K562 (cell line): Measurements from ENCODE around the gene AJAP1. TPM values are rescaled to one million over a fixed set of nuclear protein-coding genes. Genes with fewer than 3 reads are reported as not detected.

ENCODE experiments used
- ATAC-seq: fragments of 200-7000 bp; cut with Tn5 transposase; 3 replicates; pipeline ENCODE4 v1.9.1; 2020; ENCODE audit warnings: moderate library complexity
- BruUV-seq: library from RNA; stranded (reverse); fragments of 400-500 nt; replicated peaks from 2 replicates; lab custom pipeline; 2021; lab: Mats Ljungman, UMichigan
- CTCF ChIA-PET: fragments of 300-600 bp; formaldehyde crosslinking; extraction: SDS; loops from one replicate; lab custom pipeline; 2021; ENCODE audit warnings: low intra/inter-chr PET ratio; lab: Yijun Ruan, JAX
- POLR2A ChIA-PET: fragments of 300-600, 350-650 bp; sonication (Branson Sonifier 250); formaldehyde crosslinking; extraction: SDS; loops from one replicate; lab custom pipeline; 2021; ENCODE audit warnings: antibody characterized with exemption, inconsistent platforms; lab: Yijun Ruan, JAX
- DNase-seq, 4 experiments: peaks; one replicate each; pipeline versions ENCODE4 v3.0.0 to v3.0.0-alpha.2; 2011 to 2018; ENCODE audit warnings: low spot score in 3 of 4, mixed read lengths in 3 of 4; ENCODE audit errors: extremely low read depth in 1 of 4
- FAIRE-seq: peaks from 2 replicates; lab custom pipeline; 2011; peaks lifted over from hg19 to GRCh38; lab: Jason Lieb, UNC
- H2AFZ ChIP-seq: 2 replicates; pipeline ENCODE4 v1.6.0; 2011; ENCODE audit warnings: low read depth, low read length, control low read depth, inconsistent platforms
- H3K27ac ChIP-seq: fragments of 200-600 bp; 3 replicates; pipeline ENCODE4 v1.8.0; 2011; ENCODE audit warnings: low read depth, mild to moderate bottlenecking, control low read depth, inconsistent platforms, low read length, moderate library complexity, mixed read lengths; ENCODE audit errors: extremely low read depth
- H3K27me3 ChIP-seq, 2 experiments: fragments of 300-600 bp in 1 of 2; 2 replicates in 1 of 2; 3 replicates in 1 of 2; pipeline versions ENCODE4 v1.6.0 to v1.8.0; 2011; ENCODE audit warnings: inconsistent platforms in 2 of 2, low read length in 2 of 2, mild to moderate bottlenecking in 1 of 2, mixed read lengths in 1 of 2, moderate library complexity in 1 of 2; ENCODE audit not compliant: control insufficient read depth in 2 of 2, insufficient read depth in 2 of 2
- H3K36me3 ChIP-seq: fragments of 300-600 bp; 3 replicates; pipeline ENCODE4 v1.8.0; 2011; ENCODE audit warnings: mild to moderate bottlenecking, low read length, inconsistent platforms; ENCODE audit not compliant: control insufficient read depth, insufficient read depth
- H3K4me1 ChIP-seq, 2 experiments: fragments of 200-600 bp in 1 of 2; replicated peaks in 1 of 2; 2 replicates in 1 of 2; 3 replicates in 1 of 2; pipeline versions ENCODE4 v1.5.1 to v1.8.0; 2011; ENCODE audit warnings: inconsistent platforms in 2 of 2, low read length in 2 of 2, mild to moderate bottlenecking in 1 of 2, mixed read lengths in 1 of 2, moderate library complexity in 1 of 2; ENCODE audit not compliant: control insufficient read depth in 2 of 2, insufficient read depth in 2 of 2
- H3K4me2 ChIP-seq: 2 replicates; pipeline ENCODE4 v1.6.1; 2011; ENCODE audit warnings: low read length, control low read depth, inconsistent platforms, mixed read lengths; ENCODE audit not compliant: insufficient read depth
- H3K4me3 ChIP-seq: fragments of 200-600 bp; sonication (generic), shearing (Covaris generic); 2 replicates; pipeline ENCODE4 v1.5.1; 2016; ENCODE audit warnings: control low read depth, inconsistent platforms
- H3K79me2 ChIP-seq: fragments of 200-600 bp; 3 replicates; pipeline ENCODE4 v1.8.0; 2011; ENCODE audit warnings: low read length, inconsistent platforms; ENCODE audit not compliant: control insufficient read depth, insufficient read depth
- H3K9ac ChIP-seq, 2 experiments: 2 replicates each; pipeline versions ENCODE4 v1.6.0 to v1.6.1; 2011; ENCODE audit warnings: low read depth in 2 of 2, low read length in 2 of 2, control low read depth in 1 of 2, inconsistent platforms in 1 of 2, mild to moderate bottlenecking in 1 of 2, mixed read lengths in 1 of 2; ENCODE audit not compliant: insufficient read depth in 1 of 2
- H3K9me1 ChIP-seq: one replicate; pipeline ENCODE4 v1.6.0; 2011; ENCODE audit warnings: inconsistent platforms, mild to moderate bottlenecking, low read length, moderate library complexity; ENCODE audit not compliant: control insufficient read depth, insufficient read depth
- H3K9me3 ChIP-seq: replicated peaks from 2 replicates; pipeline ENCODE4 v1.5.1; 2011; ENCODE audit warnings: low read depth, low read length, inconsistent platforms; ENCODE audit not compliant: control insufficient read depth, insufficient read depth
- H4K20me1 ChIP-seq: replicated peaks from 2 replicates; pipeline ENCODE4 v1.6.1; 2011; ENCODE audit warnings: low read length, inconsistent platforms, mixed read lengths; ENCODE audit not compliant: control insufficient read depth, insufficient read depth
- CBX1 ChIP-seq: sonication (generic); IDR thresholded peaks from 2 replicates; pipeline ENCODE4 v1.6.1; 2016; ENCODE audit warnings: antibody characterized with exemption, low read depth, mild to moderate bottlenecking
- CREB1 ChIP-seq, 2 experiments: sonication (generic) in 1 of 2; formaldehyde crosslinking in 1 of 2; IDR thresholded peaks; 2 replicates each; pipeline versions ENCODE4 v1.6.1 to v1.8.0; 2012 to 2022; ENCODE audit warnings: inconsistent platforms in 1 of 2, mild to moderate bottlenecking in 1 of 2, missing genetic modification reagents in 1 of 2, moderate library complexity in 1 of 2
- FOXJ3 ChIP-seq: sonication (generic); formaldehyde crosslinking; IDR thresholded peaks from 2 replicates; pipeline ENCODE4 v1.4.0; 2020; ENCODE audit warnings: mild to moderate bottlenecking, missing genetic modification reagents
- HMBOX1 ChIP-seq: sonication (generic); IDR thresholded peaks from 2 replicates; pipeline ENCODE4 v1.6.1; 2016
- KLF6 ChIP-seq: fragments of 250-450 bp; sonication (Bioruptor Pico); IDR thresholded peaks from 2 replicates; pipeline ENCODE4 v1.4.0; 2020; ENCODE audit warnings: mild to moderate bottlenecking, moderate library complexity, borderline replicate concordance
- MAX ChIP-seq: sonication (generic); formaldehyde crosslinking; IDR thresholded peaks from 2 replicates; pipeline ENCODE4 v1.9.0; 2022; ENCODE audit warnings: mild to moderate bottlenecking, missing genetic modification reagents
- MXD1 ChIP-seq: fragments of 250-450 bp; sonication (Bioruptor Pico); IDR thresholded peaks from 2 replicates; pipeline ENCODE4 v1.8.0; 2021; ENCODE audit warnings: borderline replicate concordance, mild to moderate bottlenecking, moderate library complexity; ENCODE audit not compliant: poor library complexity, severe bottlenecking
- MYBL2 ChIP-seq, 2 experiments: fragments of 450-650 bp in 1 of 2; sonication (generic) in 1 of 2; formaldehyde crosslinking in 1 of 2; IDR thresholded peaks; 2 replicates each; pipeline versions ENCODE4 v1.6.1 to v1.8.1; 2017 to 2022; ENCODE audit warnings: borderline replicate concordance in 1 of 2, inconsistent platforms in 1 of 2, low read depth in 1 of 2, mild to moderate bottlenecking in 1 of 2, missing genetic modification reagents in 1 of 2, moderate library complexity in 1 of 2
- NR2C2 ChIP-seq, 2 experiments: fragments of 200-800 bp in 1 of 2; sonication (Bioruptor generic) in 1 of 2; sonication (generic) in 1 of 2; formaldehyde crosslinking in 1 of 2; IDR thresholded peaks; 2 replicates each; pipeline versions ENCODE4 v1.6.1 to v1.8.0; 2016 to 2022; ENCODE audit warnings: mild to moderate bottlenecking in 1 of 2, missing compliant biosample characterization in 1 of 2, missing genetic modification characterization in 1 of 2, missing genetic modification reagents in 1 of 2
- RCOR1 ChIP-seq, 2 experiments: IDR thresholded peaks; 2 replicates each; pipeline ENCODE4 v1.6.1; 2012; ENCODE audit warnings: low read depth in 2 of 2, low read length in 2 of 2, borderline replicate concordance in 1 of 2, improper control_type of control experiment in 1 of 2
- TCF15 ChIP-seq: fragments of 250-450 bp; sonication (Bioruptor Pico); IDR thresholded peaks from 2 replicates; pipeline ENCODE4 v1.8.0; 2022; ENCODE audit warnings: moderate library complexity, mild to moderate bottlenecking, inconsistent platforms
- TFAP4 ChIP-seq: sonication (generic); formaldehyde crosslinking; IDR thresholded peaks from 2 replicates; pipeline ENCODE4 v1.8.0; 2022; ENCODE audit warnings: missing genetic modification reagents, mild to moderate bottlenecking, moderate library complexity, borderline replicate concordance
- ZC3H8 ChIP-seq: fragments of 450-650 bp; IDR thresholded peaks from 2 replicates; pipeline ENCODE4 v1.6.1; 2017
- ZNF140 ChIP-seq: fragments of 250-450 bp; sonication (Bioruptor Pico); IDR thresholded peaks from 2 replicates; pipeline ENCODE4 v1.8.0; 2021; ENCODE audit warnings: moderate library complexity, mild to moderate bottlenecking, inconsistent platforms
- ZNF175 ChIP-seq: fragments of 200-800 bp; sonication (Bioruptor generic); IDR thresholded peaks from 2 replicates; pipeline ENCODE4 v1.6.1; 2016; ENCODE audit warnings: low read depth, mild to moderate bottlenecking, missing genetic modification characterization, missing compliant biosample characterization
- ZNF668 ChIP-seq: fragments of 250-450 bp; sonication (Bioruptor Pico); IDR thresholded peaks from 2 replicates; pipeline ENCODE4 v1.8.0; 2022; ENCODE audit warnings: mild to moderate bottlenecking, inconsistent platforms
- WGBS: fragments of 100-300 bp; shearing (Covaris generic); methylation state at CpG from one replicate; pipeline ENCODE4 v1.1.6; 2016; ENCODE audit warnings: low coverage, mixed read lengths; ENCODE audit not compliant: insufficient coverage; ENCODE audit errors: missing lambda C conversion rate; 5-methylcytosine and 5-hydroxymethylcytosine counted together
- in situ Hi-C: fragments of 300-500 bp; cut with MboI; formaldehyde crosslinking; loops from 4 replicates; pipeline ENCODE4 v1.15.0; 2018; ENCODE audit warnings: inconsistent platforms, mixed read lengths
- intact Hi-C: fragments of 100-400 bp; cut with micrococcal nuclease; formaldehyde crosslinking; loops from 2 replicates; pipeline ENCODE4 v1.14.2; 2022
- polyA plus RNA-seq, 8 experiments: library from polyadenylated mRNA; depleted of rRNA in 4 of 8; stranded (reverse) in 5 of 8; unstranded in 3 of 8; fragments of >200 nt; fragmentation: Nextera tagmentation in 2 of 8; fragmentation: Illumina TruSeq in 1 of 8; extraction: Ambion mirVana in 2 of 8; extraction: Trizol in 1 of 8; gene quantifications; 2 replicates each; pipeline versions ENCODE4 v1.2.1 to v1.2.3, GENCODE V29; 2011 to 2014; ENCODE audit warnings: inconsistent platforms in 1 of 8, missing spikeins in 1 of 8
- total RNA-seq, 7 experiments: library from RNA; depleted of rRNA in 6 of 7; stranded (reverse); fragments of >200 nt in 6 of 7; fragmentation: Illumina TruSeq in 2 of 7; extraction: Trizol in 2 of 7; gene quantifications; 2 replicates each; pipeline versions ENCODE4 v1.2.1 to v1.2.3, GENCODE V29; 2011 to 2021; ENCODE audit warnings: low replicate concordance in 1 of 7

Gene AJAP1
- total and polyA plus RNA-seq, 9 of the 15 experiments (the other 6 are each of a cell fraction or from before 2014, with no cell fraction given) = not detected

- H3K4me1 ChIP-seq = no peaks in the 10 kb centered on the region
- DNase-seq (no peak), FAIRE-seq (no peak), ATAC-seq (no peak)
- H3K9ac ChIP-seq = no peak overlapping the region
- no peaks in the 10 kb centered on the region for H3K36me3 ChIP-seq
- CTCF ChIA-PET = no interaction called here
- no peak overlapping the region for H3K4me3 ChIP-seq
- no peaks in the 10 kb centered on the region; the same call in 1 of the 2 replicates for H3K9me3 ChIP-seq
- POLR2A ChIA-PET = no interaction called here
- no TSS peak for BruUV-seq
- H2AFZ ChIP-seq = no peak overlapping the region
- intact Hi-C loops (no loop called here), in situ Hi-C loops (no loop called here)
- peaks cover 0 to 20% of the 10 kb centered on the region in 2 experiments; a peak in 2 of 5 replicates for H3K27me3 ChIP-seq
- H3K4me2 ChIP-seq = no peak overlapping the region
- H3K27ac ChIP-seq = no peak overlapping the region
- WGBS = 1% methylated on average over 5 of the region's 5 CpGs
- H3K79me2 ChIP-seq = no peaks in the 10 kb centered on the region
- no peaks in the 10 kb centered on the region for H3K9me1 ChIP-seq
- H4K20me1 ChIP-seq = no peaks in the 10 kb centered on the region
- no peak for TF ChIP-seq RCOR1 (IDR thresholded peaks at IDR 0.05; ENCODE audit: borderline replicate concordance in 1 of 2, low read depth in 2 of 2, low read length in 2 of 2)
- no peak for TF ChIP-seq ZNF175
- TF ChIP-seq ZC3H8 = no peak
- no peak for TF ChIP-seq MXD1
- TF ChIP-seq TCF15 (CRISPR knock-in tag) = no peak
- no peak for TF ChIP-seq HMBOX1
- TF ChIP-seq ZNF140 = no peak
- TF ChIP-seq KLF6 (CRISPR knock-in tag) = no peak
- no peak for TF ChIP-seq MYBL2 (IDR thresholded peaks at IDR 0.05; ENCODE audit: low read depth)
- no peak for TF ChIP-seq MYBL2 (CRISPR knock-in tag; IDR thresholded peaks at IDR 0.05; ENCODE audit: borderline replicate concordance)
- no peak for TF ChIP-seq MAX (CRISPR knock-in tag)
- no peak for TF ChIP-seq TFAP4 (CRISPR knock-in tag)
- no peak for TF ChIP-seq ZNF668 (CRISPR knock-in tag)
- TF ChIP-seq CREB1 (IDR thresholded peaks at IDR 0.05) = no peak
- TF ChIP-seq CREB1 (CRISPR knock-in tag; IDR thresholded peaks at IDR 0.05) = no peak
- no peak for TF ChIP-seq FOXJ3 (CRISPR knock-in tag)
- TF ChIP-seq CBX1 = no peak
- TF ChIP-seq NR2C2 (CRISPR knock-in tag; IDR thresholded peaks at IDR 0.05) = no peak
- no peak for TF ChIP-seq NR2C2 (tag; IDR thresholded peaks at IDR 0.05)
- TF ChIP-seq, all 486 proteins: peak for 0
Observed at GRCh38 chr1:4718071-4718470, 63.7 kb downstream of the AJAP1 start.
